GM23338 (cell line): Measurements from ENCODE around the gene CCN5. TPM values are rescaled to one million over a fixed set of nuclear protein-coding genes. Genes with fewer than 3 reads are reported as not detected.

ENCODE experiments used
- ATAC-seq: fragments of 200-7000 bp; cut with Tn5 transposase; 3 replicates; pipeline ENCODE4 v1.9.1; 2020
- DNase-seq: peaks from one replicate; pipeline ENCODE4 v3.0.0-alpha.2; 2015; ENCODE audit warnings: low spot score
- H2AFZ ChIP-seq: fragments of 200-600 bp; sonication (generic); 2 replicates; pipeline ENCODE4 v1.8.0; 2016; ENCODE audit warnings: antibody characterized with exemption, mild to moderate bottlenecking, moderate library complexity
- H3F3A ChIP-seq: fragments of 200-600 bp; sonication (generic); replicated peaks from 2 replicates; pipeline ENCODE4 v1.8.0; 2017; ENCODE audit warnings: antibody characterized with exemption, mixed run types, low read depth
- H3K27ac ChIP-seq: fragments of 200-600 bp; sonication (generic); 2 replicates; pipeline ENCODE4 v1.6.1; 2016; ENCODE audit warnings: low read depth
- H3K27me3 ChIP-seq: fragments of 200-600 bp; sonication (generic); 2 replicates; pipeline ENCODE4 v1.8.0; 2016; ENCODE audit warnings: mild to moderate bottlenecking, mixed run types, moderate library complexity; ENCODE audit not compliant: insufficient read depth
- H3K36me3 ChIP-seq: fragments of 200-600 bp; sonication (generic); 2 replicates; pipeline ENCODE4 v1.8.0; 2016; ENCODE audit warnings: mild to moderate bottlenecking; ENCODE audit not compliant: insufficient read depth
- H3K4me1 ChIP-seq: fragments of 200-600 bp; sonication (generic); 2 replicates; pipeline ENCODE4 v1.8.0; 2016; ENCODE audit warnings: mild to moderate bottlenecking, moderate library complexity; ENCODE audit not compliant: insufficient read depth
- H3K4me2 ChIP-seq: fragments of 200-600 bp; sonication (generic); 2 replicates; pipeline ENCODE4 v1.7.1; 2017; ENCODE audit warnings: mixed run types
- H3K4me3 ChIP-seq: fragments of 200-600 bp; sonication (generic); 2 replicates; pipeline ENCODE4 v1.6.1; 2016; ENCODE audit warnings: mixed run types
- H3K79me2 ChIP-seq: fragments of 200-600 bp; sonication (generic); replicated peaks from 2 replicates; pipeline ENCODE4 v1.8.0; 2017; ENCODE audit warnings: mild to moderate bottlenecking; ENCODE audit not compliant: insufficient read depth
- H3K9me2 ChIP-seq: fragments of 200-600 bp; sonication (generic); 2 replicates; pipeline ENCODE4 v1.8.0; 2017; ENCODE audit not compliant: insufficient read depth
- H4K20me1 ChIP-seq: fragments of 200-600 bp; sonication (generic); replicated peaks from 2 replicates; pipeline ENCODE4 v1.8.0; 2017; ENCODE audit warnings: mild to moderate bottlenecking; ENCODE audit not compliant: insufficient read depth
- H3K27ac Mint-ChIP-seq: 2 replicates; pipeline ENCODE4 v1.8.0; 2020; ENCODE audit warnings: inconsistent platforms, mild to moderate bottlenecking, moderate library complexity, mixed read lengths
- H3K27me3 Mint-ChIP-seq: 3 replicates; pipeline ENCODE4 v1.8.0; 2022; ENCODE audit warnings: low read depth, mild to moderate bottlenecking, moderate library complexity, mixed read lengths, inconsistent platforms; ENCODE audit not compliant: insufficient read depth, poor library complexity
- H3K36me3 Mint-ChIP-seq: 3 replicates; pipeline ENCODE4 v1.8.0; 2021; ENCODE audit warnings: low read depth, mild to moderate bottlenecking, inconsistent platforms, moderate library complexity, mixed read lengths
- H3K4me1 Mint-ChIP-seq: 3 replicates; pipeline ENCODE4 v1.8.0; 2020; ENCODE audit warnings: mild to moderate bottlenecking, inconsistent platforms, mixed read lengths
- H3K4me3 Mint-ChIP-seq: 3 replicates; pipeline ENCODE4 v1.8.0; 2021; ENCODE audit warnings: moderate library complexity, mild to moderate bottlenecking, inconsistent platforms, mixed read lengths
- H3K9me3 Mint-ChIP-seq: 3 replicates; pipeline ENCODE4 v1.8.0; 2020; ENCODE audit warnings: moderate library complexity, mild to moderate bottlenecking, inconsistent platforms, mixed read lengths
- CREB1 ChIP-seq: fragments of 250-450 bp; sonication (Bioruptor Pico); IDR thresholded peaks from 2 replicates; pipeline ENCODE4 v1.5.0; 2020; ENCODE audit warnings: low read depth, mild to moderate bottlenecking, moderate library complexity
- EZH2 ChIP-seq: fragments of 200-600 bp; sonication (generic); IDR thresholded peaks from one replicate; pipeline ENCODE4 v1.8.0; 2017; ENCODE audit warnings: antibody characterized with exemption, mild to moderate bottlenecking, low read depth; ENCODE audit not compliant: unreplicated experiment
- EZH2phosphoT487 ChIP-seq: fragments of 200-600 bp; sonication (generic); IDR thresholded peaks from one replicate; pipeline ENCODE4 v1.8.1; 2018; ENCODE audit warnings: antibody characterized with exemption; ENCODE audit not compliant: unreplicated experiment
- JUNB ChIP-seq: IDR thresholded peaks from one replicate; pipeline ENCODE4 v1.6.1; 2016; ENCODE audit warnings: antibody characterized with exemption; ENCODE audit not compliant: unreplicated experiment
- NANOG ChIP-seq: IDR thresholded peaks from 2 replicates; pipeline ENCODE4 v1.6.1; 2016; ENCODE audit warnings: antibody characterized with exemption, borderline replicate concordance
- POLR2AphosphoS5 ChIP-seq: IDR thresholded peaks from 2 replicates; pipeline ENCODE4 v1.6.1; 2016; ENCODE audit warnings: antibody characterized with exemption, low read depth
- STAT1 ChIP-seq: IDR thresholded peaks from one replicate; pipeline ENCODE4 v1.6.1; 2016; ENCODE audit warnings: antibody characterized with exemption; ENCODE audit not compliant: unreplicated experiment
- ZNF114 ChIP-seq: fragments of 250-450 bp; sonication (Bioruptor Pico); IDR thresholded peaks from 2 replicates; pipeline ENCODE4 v1.5.0; 2020; ENCODE audit warnings: mild to moderate bottlenecking, moderate library complexity
- ZNF331 ChIP-seq: fragments of 250-450 bp; sonication (Bioruptor Pico); IDR thresholded peaks from 2 replicates; pipeline ENCODE4 v1.5.0; 2020; ENCODE audit warnings: low read depth, mild to moderate bottlenecking, moderate library complexity
- polyA plus RNA-seq: library from polyadenylated mRNA; unstranded; fragments of >200 nt; fragmentation: Nextera tagmentation; extraction: Ambion mirVana; gene quantifications from 2 replicates; pipeline ENCODE4 v1.2.1, GENCODE V29; 2016
- total RNA-seq: library from RNA; depleted of rRNA; stranded (reverse); fragments of >200 nt; shearing (Covaris generic); gene quantifications from 2 replicates; pipeline ENCODE4 v1.2.3, GENCODE V29; 2014
- TF ChIP-seq, protein P1 (sequence below), 2 experiments: fragments of 200-600 bp in 1 of 2; sonication (generic) in 1 of 2; conservative IDR thresholded peaks; 2 replicates each; pipeline versions ENCODE4 v1.5.1 to v1.6.1; 2016 to 2017; ENCODE audit warnings: antibody characterized with exemption in 2 of 2, low read depth in 2 of 2, mild to moderate bottlenecking in 2 of 2, moderate library complexity in 1 of 2
- TF ChIP-seq, protein P2 (sequence below): fragments of 250-450 bp; sonication (Bioruptor Pico); IDR thresholded peaks from 2 replicates; pipeline ENCODE4 v1.5.0; 2020; ENCODE audit warnings: mild to moderate bottlenecking, moderate library complexity
- TF ChIP-seq, protein P3 (sequence below): IDR thresholded peaks from 2 replicates; pipeline ENCODE4 v1.6.1; 2016; ENCODE audit warnings: antibody characterized with exemption
- TF ChIP-seq, protein P4 (sequence below): IDR thresholded peaks from one replicate; pipeline ENCODE4 v1.6.1; 2018; ENCODE audit warnings: antibody characterized with exemption; ENCODE audit not compliant: unreplicated experiment

CCN5 gene
- total and polyA plus RNA-seq, 2 experiments from 2014 or later: not detected

DNA sequence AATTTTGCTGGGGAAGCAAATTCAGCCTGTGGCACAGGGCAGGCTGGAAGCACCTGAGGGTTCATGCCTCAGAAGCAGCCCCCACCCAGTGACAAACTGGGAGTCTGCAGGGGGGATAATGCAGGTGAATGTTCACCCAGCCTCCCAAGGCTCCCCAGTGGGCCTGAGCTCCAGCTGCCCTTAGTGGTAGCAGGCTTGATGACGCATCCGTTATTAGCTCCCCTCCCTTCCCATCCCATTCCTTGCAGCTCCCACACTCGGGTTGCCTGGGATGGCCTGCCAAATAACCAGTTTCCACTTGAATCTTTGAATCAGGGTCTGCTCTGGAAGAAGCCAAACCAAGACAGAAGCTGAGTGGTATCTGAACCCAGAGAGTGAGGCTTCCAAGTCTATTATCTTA, 46.3 kb downstream of the CCN5 start:
- DNase-seq (no peak), ATAC-seq (peak; percentile 28; the same call in 1 of the 3 replicates)
- Histone ChIP-seq H3K27ac (no peak overlapping the region), H2AFZ (no peak overlapping the region), H3K4me3 (no peak overlapping the region), H3K9me2 (no peaks in the 10 kb centered on the region), H3K27me3 (no peaks in the 10 kb centered on the region), H3K79me2 (no peaks in the 10 kb centered on the region), H3K36me3 (no peaks in the 10 kb centered on the region), H3F3A (no peaks in the 10 kb centered on the region), H4K20me1 (no peaks in the 10 kb centered on the region; the same call in 1 of the 2 replicates), H3K4me1 (no peaks in the 10 kb centered on the region), H3K4me2 (no peak overlapping the region)
- Mint-ChIP-seq H3K36me3 (peaks cover 3% of the 10 kb centered on the region; the same call in 1 of the 3 replicates), H3K27ac (0 out of 2 replicates have a peak overlapping the region, but pooled peaks have one; percentile 60), H3K27me3 (peaks cover 2% of the 10 kb centered on the region), H3K9me3 (no peaks in the 10 kb centered on the region), H3K4me3 (no peak overlapping the region), H3K4me1 (peaks cover 6% of the 10 kb centered on the region)
- TF ChIP-seq, protein P1, sequence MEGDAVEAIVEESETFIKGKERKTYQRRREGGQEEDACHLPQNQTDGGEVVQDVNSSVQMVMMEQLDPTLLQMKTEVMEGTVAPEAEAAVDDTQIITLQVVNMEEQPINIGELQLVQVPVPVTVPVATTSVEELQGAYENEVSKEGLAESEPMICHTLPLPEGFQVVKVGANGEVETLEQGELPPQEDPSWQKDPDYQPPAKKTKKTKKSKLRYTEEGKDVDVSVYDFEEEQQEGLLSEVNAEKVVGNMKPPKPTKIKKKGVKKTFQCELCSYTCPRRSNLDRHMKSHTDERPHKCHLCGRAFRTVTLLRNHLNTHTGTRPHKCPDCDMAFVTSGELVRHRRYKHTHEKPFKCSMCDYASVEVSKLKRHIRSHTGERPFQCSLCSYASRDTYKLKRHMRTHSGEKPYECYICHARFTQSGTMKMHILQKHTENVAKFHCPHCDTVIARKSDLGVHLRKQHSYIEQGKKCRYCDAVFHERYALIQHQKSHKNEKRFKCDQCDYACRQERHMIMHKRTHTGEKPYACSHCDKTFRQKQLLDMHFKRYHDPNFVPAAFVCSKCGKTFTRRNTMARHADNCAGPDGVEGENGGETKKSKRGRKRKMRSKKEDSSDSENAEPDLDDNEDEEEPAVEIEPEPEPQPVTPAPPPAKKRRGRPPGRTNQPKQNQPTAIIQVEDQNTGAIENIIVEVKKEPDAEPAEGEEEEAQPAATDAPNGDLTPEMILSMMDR (conservative IDR thresholded peaks at IDR 0.05; ENCODE audit: low read depth in 2 of 2): no peak
- TF ChIP-seq JUNB: no peak
- no peak for TF ChIP-seq CREB1 (CRISPR knock-in tag)
- TF ChIP-seq ZNF331 (CRISPR knock-in tag): no peak
- TF ChIP-seq, protein P2, sequence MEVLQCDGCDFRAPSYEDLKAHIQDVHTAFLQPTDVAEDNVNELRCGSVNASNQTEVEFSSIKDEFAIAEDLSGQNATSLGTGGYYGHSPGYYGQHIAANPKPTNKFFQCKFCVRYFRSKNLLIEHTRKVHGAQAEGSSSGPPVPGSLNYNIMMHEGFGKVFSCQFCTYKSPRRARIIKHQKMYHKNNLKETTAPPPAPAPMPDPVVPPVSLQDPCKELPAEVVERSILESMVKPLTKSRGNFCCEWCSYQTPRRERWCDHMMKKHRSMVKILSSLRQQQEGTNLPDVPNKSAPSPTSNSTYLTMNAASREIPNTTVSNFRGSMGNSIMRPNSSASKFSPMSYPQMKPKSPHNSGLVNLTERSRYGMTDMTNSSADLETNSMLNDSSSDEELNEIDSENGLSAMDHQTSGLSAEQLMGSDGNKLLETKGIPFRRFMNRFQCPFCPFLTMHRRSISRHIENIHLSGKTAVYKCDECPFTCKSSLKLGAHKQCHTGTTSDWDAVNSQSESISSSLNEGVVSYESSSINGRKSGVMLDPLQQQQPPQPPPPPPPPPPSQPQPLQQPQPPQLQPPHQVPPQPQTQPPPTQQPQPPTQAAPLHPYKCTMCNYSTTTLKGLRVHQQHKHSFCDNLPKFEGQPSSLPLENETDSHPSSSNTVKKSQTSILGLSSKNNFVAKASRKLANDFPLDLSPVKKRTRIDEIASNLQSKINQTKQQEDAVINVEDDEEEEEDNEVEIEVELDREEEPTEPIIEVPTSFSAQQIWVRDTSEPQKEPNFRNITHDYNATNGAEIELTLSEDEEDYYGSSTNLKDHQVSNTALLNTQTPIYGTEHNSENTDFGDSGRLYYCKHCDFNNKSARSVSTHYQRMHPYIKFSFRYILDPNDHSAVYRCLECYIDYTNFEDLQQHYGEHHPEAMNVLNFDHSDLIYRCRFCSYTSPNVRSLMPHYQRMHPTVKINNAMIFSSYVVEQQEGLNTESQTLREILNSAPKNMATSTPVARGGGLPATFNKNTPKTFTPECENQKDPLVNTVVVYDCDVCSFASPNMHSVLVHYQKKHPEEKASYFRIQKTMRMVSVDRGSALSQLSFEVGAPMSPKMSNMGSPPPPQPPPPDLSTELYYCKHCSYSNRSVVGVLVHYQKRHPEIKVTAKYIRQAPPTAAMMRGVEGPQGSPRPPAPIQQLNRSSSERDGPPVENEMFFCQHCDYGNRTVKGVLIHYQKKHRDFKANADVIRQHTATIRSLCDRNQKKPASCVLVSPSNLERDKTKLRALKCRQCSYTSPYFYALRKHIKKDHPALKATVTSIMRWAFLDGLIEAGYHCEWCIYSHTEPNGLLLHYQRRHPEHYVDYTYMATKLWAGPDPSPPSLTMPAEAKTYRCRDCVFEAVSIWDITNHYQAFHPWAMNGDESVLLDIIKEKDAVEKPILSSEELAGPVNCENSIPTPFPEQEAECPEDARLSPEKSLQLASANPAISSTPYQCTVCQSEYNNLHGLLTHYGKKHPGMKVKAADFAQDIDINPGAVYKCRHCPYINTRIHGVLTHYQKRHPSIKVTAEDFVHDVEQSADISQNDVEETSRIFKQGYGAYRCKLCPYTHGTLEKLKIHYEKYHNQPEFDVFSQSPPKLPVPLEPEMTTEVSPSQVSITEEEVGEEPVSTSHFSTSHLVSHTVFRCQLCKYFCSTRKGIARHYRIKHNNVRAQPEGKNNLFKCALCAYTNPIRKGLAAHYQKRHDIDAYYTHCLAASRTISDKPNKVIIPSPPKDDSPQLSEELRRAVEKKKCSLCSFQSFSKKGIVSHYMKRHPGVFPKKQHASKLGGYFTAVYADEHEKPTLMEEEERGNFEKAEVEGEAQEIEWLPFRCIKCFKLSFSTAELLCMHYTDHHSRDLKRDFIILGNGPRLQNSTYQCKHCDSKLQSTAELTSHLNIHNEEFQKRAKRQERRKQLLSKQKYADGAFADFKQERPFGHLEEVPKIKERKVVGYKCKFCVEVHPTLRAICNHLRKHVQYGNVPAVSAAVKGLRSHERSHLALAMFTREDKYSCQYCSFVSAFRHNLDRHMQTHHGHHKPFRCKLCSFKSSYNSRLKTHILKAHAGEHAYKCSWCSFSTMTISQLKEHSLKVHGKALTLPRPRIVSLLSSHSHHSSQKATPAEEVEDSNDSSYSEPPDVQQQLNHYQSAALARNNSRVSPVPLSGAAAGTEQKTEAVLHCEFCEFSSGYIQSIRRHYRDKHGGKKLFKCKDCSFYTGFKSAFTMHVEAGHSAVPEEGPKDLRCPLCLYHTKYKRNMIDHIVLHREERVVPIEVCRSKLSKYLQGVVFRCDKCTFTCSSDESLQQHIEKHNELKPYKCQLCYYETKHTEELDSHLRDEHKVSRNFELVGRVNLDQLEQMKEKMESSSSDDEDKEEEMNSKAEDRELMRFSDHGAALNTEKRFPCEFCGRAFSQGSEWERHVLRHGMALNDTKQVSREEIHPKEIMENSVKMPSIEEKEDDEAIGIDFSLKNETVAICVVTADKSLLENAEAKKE: no peak
- no peak for TF ChIP-seq STAT1
- TF ChIP-seq, protein P3, sequence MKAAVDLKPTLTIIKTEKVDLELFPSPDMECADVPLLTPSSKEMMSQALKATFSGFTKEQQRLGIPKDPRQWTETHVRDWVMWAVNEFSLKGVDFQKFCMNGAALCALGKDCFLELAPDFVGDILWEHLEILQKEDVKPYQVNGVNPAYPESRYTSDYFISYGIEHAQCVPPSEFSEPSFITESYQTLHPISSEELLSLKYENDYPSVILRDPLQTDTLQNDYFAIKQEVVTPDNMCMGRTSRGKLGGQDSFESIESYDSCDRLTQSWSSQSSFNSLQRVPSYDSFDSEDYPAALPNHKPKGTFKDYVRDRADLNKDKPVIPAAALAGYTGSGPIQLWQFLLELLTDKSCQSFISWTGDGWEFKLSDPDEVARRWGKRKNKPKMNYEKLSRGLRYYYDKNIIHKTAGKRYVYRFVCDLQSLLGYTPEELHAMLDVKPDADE: no peak
- no peak for TF ChIP-seq ZNF114 (CRISPR knock-in tag)
- no peak for TF ChIP-seq POLR2AphosphoS5
- no peak for TF ChIP-seq EZH2
- TF ChIP-seq EZH2phosphoT487: no peak
- TF ChIP-seq NANOG: no peak
- TF ChIP-seq, protein P4, sequence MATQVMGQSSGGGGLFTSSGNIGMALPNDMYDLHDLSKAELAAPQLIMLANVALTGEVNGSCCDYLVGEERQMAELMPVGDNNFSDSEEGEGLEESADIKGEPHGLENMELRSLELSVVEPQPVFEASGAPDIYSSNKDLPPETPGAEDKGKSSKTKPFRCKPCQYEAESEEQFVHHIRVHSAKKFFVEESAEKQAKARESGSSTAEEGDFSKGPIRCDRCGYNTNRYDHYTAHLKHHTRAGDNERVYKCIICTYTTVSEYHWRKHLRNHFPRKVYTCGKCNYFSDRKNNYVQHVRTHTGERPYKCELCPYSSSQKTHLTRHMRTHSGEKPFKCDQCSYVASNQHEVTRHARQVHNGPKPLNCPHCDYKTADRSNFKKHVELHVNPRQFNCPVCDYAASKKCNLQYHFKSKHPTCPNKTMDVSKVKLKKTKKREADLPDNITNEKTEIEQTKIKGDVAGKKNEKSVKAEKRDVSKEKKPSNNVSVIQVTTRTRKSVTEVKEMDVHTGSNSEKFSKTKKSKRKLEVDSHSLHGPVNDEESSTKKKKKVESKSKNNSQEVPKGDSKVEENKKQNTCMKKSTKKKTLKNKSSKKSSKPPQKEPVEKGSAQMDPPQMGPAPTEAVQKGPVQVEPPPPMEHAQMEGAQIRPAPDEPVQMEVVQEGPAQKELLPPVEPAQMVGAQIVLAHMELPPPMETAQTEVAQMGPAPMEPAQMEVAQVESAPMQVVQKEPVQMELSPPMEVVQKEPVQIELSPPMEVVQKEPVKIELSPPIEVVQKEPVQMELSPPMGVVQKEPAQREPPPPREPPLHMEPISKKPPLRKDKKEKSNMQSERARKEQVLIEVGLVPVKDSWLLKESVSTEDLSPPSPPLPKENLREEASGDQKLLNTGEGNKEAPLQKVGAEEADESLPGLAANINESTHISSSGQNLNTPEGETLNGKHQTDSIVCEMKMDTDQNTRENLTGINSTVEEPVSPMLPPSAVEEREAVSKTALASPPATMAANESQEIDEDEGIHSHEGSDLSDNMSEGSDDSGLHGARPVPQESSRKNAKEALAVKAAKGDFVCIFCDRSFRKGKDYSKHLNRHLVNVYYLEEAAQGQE: no peak
